Measurements from ENCODE around the gene ELFN1. TPM values are rescaled to one million over a fixed set of nuclear protein-coding genes. Genes with fewer than 3 reads are reported as not detected.
A peak's percentile ranks its signal among the peaks of the same experiment; 100 is the strongest.

ELFN1 gene
- total RNA-seq, 1 donor from 2014 or later, result 0.62 TPM

DNA sequence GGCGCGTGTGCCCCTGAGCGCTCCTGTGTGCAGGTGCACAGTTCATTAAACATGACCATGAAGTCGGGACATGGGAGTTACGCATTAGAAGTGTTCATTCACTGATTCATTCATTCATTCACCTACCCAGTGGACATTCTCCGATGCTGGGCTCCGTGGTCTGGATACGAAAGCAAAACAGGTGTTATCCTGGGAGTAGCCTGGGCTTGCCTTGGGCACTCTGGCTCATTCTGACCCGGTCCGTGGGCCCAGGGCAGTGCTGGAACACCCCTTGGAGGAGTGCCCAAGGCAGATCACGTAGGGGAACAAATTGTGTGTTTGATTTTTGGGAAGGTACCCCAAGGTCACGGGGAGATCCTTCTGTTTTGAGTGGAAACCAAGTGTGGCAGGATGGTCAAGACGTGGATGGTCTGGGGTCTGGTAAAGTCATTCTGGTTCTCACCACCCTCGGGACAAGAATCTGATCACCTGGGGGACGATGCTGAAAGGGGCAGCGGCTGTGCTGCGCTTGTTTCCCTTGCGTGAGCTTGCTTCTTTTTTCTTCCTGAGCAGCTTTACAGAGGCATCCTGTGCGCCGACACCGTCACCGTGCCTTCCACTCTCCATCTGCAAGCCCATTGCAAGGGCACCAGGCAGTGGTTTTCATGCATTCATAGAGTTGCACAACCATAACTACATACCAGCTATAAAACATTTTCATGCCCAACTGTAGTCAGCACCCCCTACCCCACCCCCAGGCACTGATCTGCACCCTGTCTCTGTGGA is 10.1 kb downstream of the ELFN1 start:
- H3K27ac Mint-ChIP-seq (ENCODE audit: unreplicated experiment), result no peak overlapping the region
- H3K4me1 Mint-ChIP-seq (ENCODE audit: unreplicated experiment), result no peaks in the 10 kb centered on the region
- H3K36me3 Mint-ChIP-seq (ENCODE audit: unreplicated experiment), result peaks cover 3% of the 10 kb centered on the region
- peaks cover 23% of the 10 kb centered on the region for H3K9me3 Mint-ChIP-seq (ENCODE audit: unreplicated experiment)
- TF ChIP-seq, protein P1, sequence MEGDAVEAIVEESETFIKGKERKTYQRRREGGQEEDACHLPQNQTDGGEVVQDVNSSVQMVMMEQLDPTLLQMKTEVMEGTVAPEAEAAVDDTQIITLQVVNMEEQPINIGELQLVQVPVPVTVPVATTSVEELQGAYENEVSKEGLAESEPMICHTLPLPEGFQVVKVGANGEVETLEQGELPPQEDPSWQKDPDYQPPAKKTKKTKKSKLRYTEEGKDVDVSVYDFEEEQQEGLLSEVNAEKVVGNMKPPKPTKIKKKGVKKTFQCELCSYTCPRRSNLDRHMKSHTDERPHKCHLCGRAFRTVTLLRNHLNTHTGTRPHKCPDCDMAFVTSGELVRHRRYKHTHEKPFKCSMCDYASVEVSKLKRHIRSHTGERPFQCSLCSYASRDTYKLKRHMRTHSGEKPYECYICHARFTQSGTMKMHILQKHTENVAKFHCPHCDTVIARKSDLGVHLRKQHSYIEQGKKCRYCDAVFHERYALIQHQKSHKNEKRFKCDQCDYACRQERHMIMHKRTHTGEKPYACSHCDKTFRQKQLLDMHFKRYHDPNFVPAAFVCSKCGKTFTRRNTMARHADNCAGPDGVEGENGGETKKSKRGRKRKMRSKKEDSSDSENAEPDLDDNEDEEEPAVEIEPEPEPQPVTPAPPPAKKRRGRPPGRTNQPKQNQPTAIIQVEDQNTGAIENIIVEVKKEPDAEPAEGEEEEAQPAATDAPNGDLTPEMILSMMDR (IDR thresholded peaks at IDR 0.05), result no peak
- peak; percentile 77 for DNase-seq (ENCODE audit: extremely low spot score, unreplicated experiment)
- H3K27me3 Mint-ChIP-seq (ENCODE audit: unreplicated experiment), result peaks cover 19% of the 10 kb centered on the region
- no peak overlapping the region for H3K4me3 Mint-ChIP-seq (ENCODE audit: unreplicated experiment)

DNA sequence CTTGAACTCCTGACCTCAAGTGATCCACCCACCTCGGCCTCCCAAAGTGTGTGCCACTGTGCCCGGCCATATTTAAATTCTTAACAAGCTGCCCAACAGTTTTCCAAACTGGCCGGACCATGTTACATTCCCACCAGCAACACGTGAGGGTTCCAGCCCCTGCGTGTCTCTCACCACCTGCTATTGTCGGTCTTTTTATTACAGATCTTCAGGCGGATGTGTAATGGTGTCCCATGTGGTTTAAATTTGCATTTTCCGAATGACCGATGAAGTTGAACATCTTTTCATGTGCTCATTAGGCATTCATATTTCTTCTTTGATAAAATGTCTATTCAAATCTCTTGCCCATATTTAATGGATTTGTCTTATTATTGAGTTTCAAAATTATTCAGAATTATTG is 11.5 kb downstream of the ELFN1 start:
- Mint-ChIP-seq H3K36me3 (ENCODE audit: unreplicated experiment) (peaks cover 5% of the 10 kb centered on the region), H3K27me3 (ENCODE audit: unreplicated experiment) (peaks cover 17% of the 10 kb centered on the region)

DNA sequence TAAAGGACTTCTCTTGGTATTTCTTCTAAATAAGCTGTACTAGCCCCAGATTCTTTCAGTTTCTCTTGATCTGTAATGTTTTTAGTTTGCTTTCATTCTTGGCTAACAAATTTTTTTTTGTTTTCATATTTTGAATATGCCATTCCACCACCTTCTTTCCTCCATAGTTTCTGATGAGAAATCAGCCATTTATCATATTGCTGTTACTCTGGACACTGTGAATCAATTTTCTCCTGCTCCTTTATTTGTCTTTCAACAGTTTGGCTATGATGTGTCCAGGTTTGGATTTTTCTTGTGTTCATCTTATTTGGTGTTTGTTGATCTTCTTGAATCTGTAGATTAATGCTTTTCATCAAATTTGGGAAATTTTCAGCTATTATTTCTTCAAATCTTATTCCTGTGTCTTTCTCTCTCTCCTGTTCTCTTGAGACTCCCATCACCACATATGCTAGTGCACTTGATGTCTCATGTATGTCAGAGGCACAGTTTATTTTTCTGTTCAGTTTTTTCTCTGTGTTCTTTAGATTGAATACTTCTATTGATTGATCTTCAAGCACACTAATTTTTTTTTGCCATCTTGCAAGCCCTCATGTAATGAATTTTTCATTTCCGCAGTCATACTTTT is 15.0 kb downstream of the ELFN1 start:
- H3K4me1 Mint-ChIP-seq (ENCODE audit: unreplicated experiment), result no peaks in the 10 kb centered on the region
- peaks cover 5% of the 10 kb centered on the region for H3K36me3 Mint-ChIP-seq (ENCODE audit: unreplicated experiment)
- TF ChIP-seq, protein P1 (IDR thresholded peaks at IDR 0.05), result no peak
- H3K27ac Mint-ChIP-seq (ENCODE audit: unreplicated experiment), result no peak overlapping the region
- no peak overlapping the region for H3K4me3 Mint-ChIP-seq (ENCODE audit: unreplicated experiment)
- peaks cover 27% of the 10 kb centered on the region for H3K9me3 Mint-ChIP-seq (ENCODE audit: unreplicated experiment)
- peaks cover 7% of the 10 kb centered on the region for H3K27me3 Mint-ChIP-seq (ENCODE audit: unreplicated experiment)
- no peak for DNase-seq (ENCODE audit: extremely low spot score, unreplicated experiment)

More for the DNA sequence above, 11.5 kb downstream of the ELFN1 start:
- DNase-seq (ENCODE audit: extremely low spot score, unreplicated experiment), result no peak
- TF ChIP-seq, protein P1 (IDR thresholded peaks at IDR 0.05), result no peak
- Mint-ChIP-seq H3K4me3 (ENCODE audit: unreplicated experiment) (no peak overlapping the region), H3K4me1 (ENCODE audit: unreplicated experiment) (no peaks in the 10 kb centered on the region), H3K27ac (ENCODE audit: unreplicated experiment) (no peak overlapping the region), H3K9me3 (ENCODE audit: unreplicated experiment) (peaks cover 27% of the 10 kb centered on the region)

DNA sequence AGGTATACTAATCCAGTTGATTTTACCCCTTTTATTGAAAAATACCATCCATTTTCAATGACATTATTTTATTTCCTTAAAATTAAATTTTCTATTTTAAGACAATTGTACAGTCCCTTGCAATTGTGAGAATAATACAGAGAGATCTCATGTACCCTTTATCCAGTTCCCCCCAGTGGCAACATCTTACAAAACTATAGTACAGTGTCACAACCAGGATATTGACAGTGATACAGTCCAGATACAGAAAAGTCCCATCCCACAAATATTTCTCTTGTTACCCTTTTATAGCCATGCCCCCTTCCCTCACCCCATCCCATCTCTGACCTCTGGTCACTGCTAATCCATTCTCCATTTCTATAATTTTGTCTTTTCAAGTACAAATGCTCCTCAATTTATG is 18.5 kb downstream of the ELFN1 start:
- DNase-seq (ENCODE audit: extremely low spot score, unreplicated experiment), result no peak
- TF ChIP-seq, protein P1 (IDR thresholded peaks at IDR 0.05), result no peak
- Mint-ChIP-seq H3K36me3 (ENCODE audit: unreplicated experiment) (peaks cover 5% of the 10 kb centered on the region), H3K27me3 (ENCODE audit: unreplicated experiment) (peaks cover 5% of the 10 kb centered on the region), H3K27ac (ENCODE audit: unreplicated experiment) (no peak overlapping the region), H3K4me1 (ENCODE audit: unreplicated experiment) (no peaks in the 10 kb centered on the region), H3K4me3 (ENCODE audit: unreplicated experiment) (no peak overlapping the region), H3K9me3 (ENCODE audit: unreplicated experiment) (peaks cover 15% of the 10 kb centered on the region)

DNA sequence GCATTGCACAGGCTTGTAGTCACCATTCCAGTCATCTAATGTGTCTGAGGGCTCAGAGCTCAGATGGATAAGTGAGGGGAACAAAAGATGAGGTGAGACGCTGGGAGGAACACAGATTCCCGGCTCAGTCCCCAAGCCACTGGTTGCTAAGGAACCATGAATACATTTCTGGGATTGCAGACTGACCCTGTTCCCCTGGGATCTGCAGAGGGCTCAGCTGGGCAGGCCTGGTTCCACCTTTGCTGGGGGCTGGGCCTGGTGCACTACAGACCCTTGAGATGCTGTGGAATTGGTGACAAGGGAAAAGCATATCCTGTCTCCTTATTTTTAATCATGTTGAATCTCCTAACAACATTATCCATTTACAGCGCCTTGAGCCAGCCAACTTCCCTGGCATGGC is 19.2 kb downstream of the ELFN1 start:
- no peak overlapping the region for H3K27ac Mint-ChIP-seq (ENCODE audit: unreplicated experiment)
- H3K36me3 Mint-ChIP-seq (ENCODE audit: unreplicated experiment), result peaks cover 5% of the 10 kb centered on the region
- peaks cover 9% of the 10 kb centered on the region for H3K9me3 Mint-ChIP-seq (ENCODE audit: unreplicated experiment)
- no peak overlapping the region for H3K4me3 Mint-ChIP-seq (ENCODE audit: unreplicated experiment)
- no peaks in the 10 kb centered on the region for H3K4me1 Mint-ChIP-seq (ENCODE audit: unreplicated experiment)
- DNase-seq (ENCODE audit: extremely low spot score, unreplicated experiment), result no peak
- H3K27me3 Mint-ChIP-seq (ENCODE audit: unreplicated experiment), result peaks cover 5% of the 10 kb centered on the region
- TF ChIP-seq, protein P1 (IDR thresholded peaks at IDR 0.05), result no peak

Measured in osteocyte (in vitro differentiated cells).